Aorta (tissue), 5 donors: Measurements from ENCODE around the gene NEURL4. TPM values are rescaled to one million over a fixed set of nuclear protein-coding genes. Genes with fewer than 3 reads are reported as not detected.
"Not testable (repeated sequence)": the region's sequence is repeated elsewhere in the genome, so short reads cannot be mapped to it uniquely, and the experiment has no call there.

Source experiments
- ATAC-seq: fragments of 200-7000 bp; cut with Tn5 transposase; one replicate; pipeline ENCODE4 v1.9.1; 2022; ENCODE audit warnings: moderate library complexity; ENCODE audit not compliant: low FRiP score
- DNase-seq, 2 donors: peaks; one replicate each; pipeline ENCODE4 v3.0.0-alpha.2; 2020
- H3K27ac ChIP-seq, 2 donors: one replicate each; pipeline ENCODE4 v1.5.1; 2013; ENCODE audit warnings: low read length in 2 of 2, mild to moderate bottlenecking in 2 of 2, moderate library complexity in 2 of 2, control low read depth in 1 of 2, inconsistent platforms in 1 of 2, low read depth in 1 of 2
- H3K27me3 ChIP-seq, 2 donors: one replicate each; pipeline ENCODE4 v1.6.1; 2013; ENCODE audit warnings: control low read depth in 1 of 2, low read length in 1 of 2, mild to moderate bottlenecking in 1 of 2, moderate library complexity in 1 of 2; ENCODE audit not compliant: insufficient read depth in 2 of 2, control insufficient read depth in 1 of 2
- H3K36me3 ChIP-seq, 2 donors: one replicate each; pipeline ENCODE4 v1.6.1; 2013; ENCODE audit warnings: control low read depth in 1 of 2, low read length in 1 of 2, mild to moderate bottlenecking in 1 of 2; ENCODE audit not compliant: insufficient read depth in 2 of 2, control insufficient read depth in 1 of 2
- H3K4me1 ChIP-seq, 2 donors: one replicate each; pipeline ENCODE4 v1.6.1; 2013; ENCODE audit warnings: low read length in 2 of 2, control low read depth in 1 of 2, mild to moderate bottlenecking in 1 of 2, moderate library complexity in 1 of 2; ENCODE audit not compliant: insufficient read depth in 2 of 2, control insufficient read depth in 1 of 2
- H3K4me3 ChIP-seq, 2 donors: one replicate each; pipeline ENCODE4 v1.5.1; 2013; ENCODE audit warnings: low read length in 2 of 2, control low read depth in 1 of 2, mild to moderate bottlenecking in 1 of 2
- H3K9me3 ChIP-seq: one replicate; pipeline ENCODE4 v1.6.1; 2013; ENCODE audit warnings: mild to moderate bottlenecking, low read length; ENCODE audit not compliant: control insufficient read depth
- WGBS, 2 donors: extraction: QIAGEN DNeasy Blood & Tissue Kit; methylation state at CpG; one replicate each; pipeline ENCODE4 v1.1.7; 2013; 5-methylcytosine and 5-hydroxymethylcytosine counted together
- intact Hi-C, 2 donors: fragments of 100-400 bp; cut with DNase I; formaldehyde crosslinking; loops; one replicate each; pipeline versions ENCODE4 v1.14.2 to v1.15.0; 2022
- long read RNA-seq, 2 donors: library from polyadenylated mRNA; unstranded; transcript quantifications; one replicate each; pipeline ENCODE4 v2.0.0, GENCODE V29; 2020 to 2021
- polyA plus RNA-seq, 2 donors: library from polyadenylated mRNA; stranded (reverse); fragments of 200-250 nt; gene quantifications; one replicate each; pipeline ENCODE4 v1.2.3, GENCODE V29; 2013
- total RNA-seq, 2 donors: library from RNA; stranded (reverse); fragmentation: NEBNext Ultra II Directional; extraction: Animal tissue kit (Norgen Biotek cat#: 25700); gene quantifications; one replicate each; pipeline ENCODE4 v1.2.1, GENCODE V29; 2021
- donor health status: healthy with polysubstance abuse.
- donor health status: Bipolar disorder and iron deficiency.
- donor health status: DM: no; HTN: no; CAD: no.
- donor health status: DM: no; HTN: no; CAD: no.
- donor health status: DM: yes; HTN: yes; CAD: no.

NEURL4 gene
- total RNA-seq (10 to 100 TPM; 24.5 to 36.7 TPM), polyA plus RNA-seq (10 to 100 TPM in 1 of 2 donors, 1 to 10 TPM in 1; 7.3 to 52.8 TPM)
- long read RNA-seq, donor 1, partial matches to known transcripts, result 11 of 16 reads
- long read RNA-seq, donor 1, other reads (novel, unspliced or antisense), result 5 of 16 reads
- long read RNA-seq, donor 2, full-length matches to known transcripts, result 2 of 11 reads
- long read RNA-seq, donor 2, partial matches to known transcripts, result 4 of 11 reads
- long read RNA-seq, donor 2, other reads (novel, unspliced or antisense), result 5 of 11 reads

GRCh38 chr17:7328840-7329373, at the start of gene NEURL4:
Gene NEURL4 (minus strand): TSS chr17:7329335. CDS start chr17:7329312, 23 bp downstream.
- no peak for ATAC-seq
- Histone ChIP-seq H3K27me3 (no peaks in the 10 kb centered on the region), H3K36me3 (no peaks in the 10 kb centered on the region), H3K9me3 (no peaks in the 10 kb centered on the region), H3K4me3 (peak within 1 kb of the TSS; percentile 54 to 57), H3K27ac (peak within 1 kb of the TSS; percentile 15 to 73), H3K4me1 (no peaks in the 10 kb centered on the region)
- no peak for DNase-seq
- WGBS, 2 donors, result 1% methylated on average over 43 to 50 of the region's 50 CpGs
- intact Hi-C loops, result loop anchor here in 1 of 2 donors (1.0 kb wide), 1 partner anchor 23 kb away; the partner anchor contains the start of gene KCTD11

GRCh38 chr17:7374353-7374752, 45.2 kb upstream of the NEURL4 start:
- no peaks in the 10 kb centered on the region for H3K9me3 ChIP-seq
- H3K4me3 ChIP-seq, result no peak overlapping the region
- intact Hi-C loops, result no loop called here
- H3K36me3 ChIP-seq, result no peaks in the 10 kb centered on the region
- 88 to 92% methylated on average over 2 of the region's 2 CpGs for WGBS, 2 donors
- no peak overlapping the region for H3K27ac ChIP-seq
- H3K27me3 ChIP-seq, result no peaks in the 10 kb centered on the region
- DNase-seq, result no peak
- no peak for ATAC-seq
- no peaks in the 10 kb centered on the region for H3K4me1 ChIP-seq

GRCh38 chr17:7370853-7371252, 41.7 kb upstream of the NEURL4 start:
- Histone ChIP-seq H3K4me3 (no peak overlapping the region), H3K27ac (no peak overlapping the region), H3K27me3 (no peaks in the 10 kb centered on the region), H3K36me3 (no peaks in the 10 kb centered on the region), H3K9me3 (no peaks in the 10 kb centered on the region), H3K4me1 (no peaks in the 10 kb centered on the region)
- no peak for DNase-seq
- no peak for ATAC-seq
- intact Hi-C loops, result no loop called here
- WGBS, 2 donors, result 82 to 84% methylated on average over 4 of the region's 4 CpGs

- H3K27ac ChIP-seq, result no peak overlapping the region
- no peak overlapping the region for H3K4me3 ChIP-seq
- no peaks in the 10 kb centered on the region for H3K27me3 ChIP-seq
- intact Hi-C loops, result no loop called here
- no peaks in the 10 kb centered on the region for H3K36me3 ChIP-seq
- no peaks in the 10 kb centered on the region for H3K9me3 ChIP-seq
- H3K4me1 ChIP-seq, result no peaks in the 10 kb centered on the region
- ATAC-seq (no peak), DNase-seq (no peak)
- whole genome bisulfite sequencing, 2 donors, result 87 to 88% methylated on average over 5 of the region's 5 CpGs
Observed at GRCh38 chr17:7369825-7370224, 40.7 kb upstream of the NEURL4 start.

GRCh38 chr17:7368599-7368994, 39.5 kb upstream of the NEURL4 start:
- H3K9me3 ChIP-seq, H3K4me3 ChIP-seq, H3K27ac ChIP-seq, DNase-seq, H3K4me1 ChIP-seq, intact Hi-C loops, ATAC-seq, H3K27me3 ChIP-seq, H3K36me3 ChIP-seq: not testable (repeated sequence)
- 92% methylated on average over 5 of the region's 5 CpGs for WGBS, 2 donors

- Histone ChIP-seq H3K9me3 (no peaks in the 10 kb centered on the region), H3K36me3 (no peaks in the 10 kb centered on the region), H3K4me1 (no peaks in the 10 kb centered on the region), H3K4me3 (no peak overlapping the region), H3K27me3 (no peaks in the 10 kb centered on the region), H3K27ac (no peak overlapping the region)
- DNase-seq (no peak), ATAC-seq (no peak)
- intact Hi-C loops, result no loop called here
- WGBS, 2 donors, result 60 to 62% methylated on average over 13 of the region's 13 CpGs
Observed at GRCh38 chr17:7367918-7368598, 38.9 kb upstream of the NEURL4 start.

GRCh38 chr17:7367083-7367482, 37.9 kb upstream of the NEURL4 start:
- DNase-seq (no peak), ATAC-seq (no peak)
- no peaks in the 10 kb centered on the region for H3K9me3 ChIP-seq
- H3K4me3 ChIP-seq, result no peak overlapping the region
- no peak overlapping the region for H3K27ac ChIP-seq
- 84 to 88% methylated on average over 8 of the region's 8 CpGs for WGBS, 2 donors
- intact Hi-C loops, result no loop called here
- H3K27me3 ChIP-seq, result no peaks in the 10 kb centered on the region
- no peaks in the 10 kb centered on the region for H3K4me1 ChIP-seq
- no peaks in the 10 kb centered on the region for H3K36me3 ChIP-seq

- H3K4me1 ChIP-seq, intact Hi-C loops, H3K9me3 ChIP-seq, ATAC-seq, H3K27me3 ChIP-seq, DNase-seq, H3K4me3 ChIP-seq, H3K27ac ChIP-seq, H3K36me3 ChIP-seq: not testable (repeated sequence)
- 88% methylated on average over 6 of the region's 7 CpGs for WGBS, 2 donors
Observed at GRCh38 chr17:7365963-7366362, 36.8 kb upstream of the NEURL4 start.

GRCh38 chr17:7363311-7363710, 34.2 kb upstream of the NEURL4 start:
- H3K27ac ChIP-seq, result no peak overlapping the region
- no peak for DNase-seq
- H3K9me3 ChIP-seq, result no peaks in the 10 kb centered on the region
- no peak overlapping the region for H3K4me3 ChIP-seq
- H3K36me3 ChIP-seq, result no peaks in the 10 kb centered on the region
- H3K27me3 ChIP-seq, result no peaks in the 10 kb centered on the region
- ATAC-seq, result no peak
- H3K4me1 ChIP-seq, result no peaks in the 10 kb centered on the region
- intact Hi-C loops, result no loop called here
- 93 to 96% methylated on average over 6 of the region's 6 CpGs for WGBS, 2 donors
